Stimulated activated naive B cell treated with anti-CD40 and anti-IgM and Interleukin-4, amounts not matched to agents 10 μg/mL and 1 μg/mL and 100 μg/mL, for 72 hours (primary cell): ENCODE data around the gene BHLHE23.

Source experiments
- ATAC-seq, 2 donors: fragments of 150-1000 bp; cut with Tn5 transposase; replicated peaks; 2 replicates each; pipeline ENCODE4 v1.10.0; 2021; ENCODE audit warnings: moderate library complexity in 1 of 2
- DNase-seq: peaks from one replicate; pipeline ENCODE4 v3.0.0; 2021
- H3K27ac Mint-ChIP-seq: one replicate; pipeline ENCODE4 v1.8.0; 2022; ENCODE audit warnings: mild to moderate bottlenecking, mixed read lengths
- H3K27me3 Mint-ChIP-seq, 2 donors: one replicate each; pipeline ENCODE4 v1.8.0; 2022; ENCODE audit warnings: mixed read lengths in 2 of 2
- H3K36me3 Mint-ChIP-seq, 2 donors: one replicate each; pipeline ENCODE4 v1.8.0; 2022; ENCODE audit warnings: mixed read lengths in 2 of 2, mild to moderate bottlenecking in 1 of 2
- H3K4me1 Mint-ChIP-seq, 2 donors: one replicate each; pipeline ENCODE4 v1.8.0; 2022; ENCODE audit warnings: mixed read lengths in 2 of 2, mild to moderate bottlenecking in 1 of 2
- H3K4me3 Mint-ChIP-seq, 2 donors: one replicate each; pipeline ENCODE4 v1.8.0; 2022; ENCODE audit warnings: mild to moderate bottlenecking in 2 of 2, mixed read lengths in 2 of 2, moderate library complexity in 1 of 2
- H3K9me3 Mint-ChIP-seq, 2 donors: one replicate each; pipeline ENCODE4 v1.8.0; 2022; ENCODE audit warnings: mixed read lengths in 2 of 2, mild to moderate bottlenecking in 1 of 2

The BHLHE23 gene

GRCh38 chr20:63004607-63005364 lies 2.0 kb downstream of the BHLHE23 start:
- no peaks in the 10 kb centered on the region for H3K9me3 Mint-ChIP-seq
- DNase-seq, result no peak
- no peak overlapping the region for H3K4me3 Mint-ChIP-seq
- H3K36me3 Mint-ChIP-seq, result no peaks in the 10 kb centered on the region
- ATAC-seq, result no peak
- H3K27me3 Mint-ChIP-seq, result peaks cover 54 to 86% of the 10 kb centered on the region in 2 donors
- H3K4me1 Mint-ChIP-seq, result peaks cover 20 to 43% of the 10 kb centered on the region in 2 donors
- peak overlapping the region; percentile 67 for H3K27ac Mint-ChIP-seq

DNA sequence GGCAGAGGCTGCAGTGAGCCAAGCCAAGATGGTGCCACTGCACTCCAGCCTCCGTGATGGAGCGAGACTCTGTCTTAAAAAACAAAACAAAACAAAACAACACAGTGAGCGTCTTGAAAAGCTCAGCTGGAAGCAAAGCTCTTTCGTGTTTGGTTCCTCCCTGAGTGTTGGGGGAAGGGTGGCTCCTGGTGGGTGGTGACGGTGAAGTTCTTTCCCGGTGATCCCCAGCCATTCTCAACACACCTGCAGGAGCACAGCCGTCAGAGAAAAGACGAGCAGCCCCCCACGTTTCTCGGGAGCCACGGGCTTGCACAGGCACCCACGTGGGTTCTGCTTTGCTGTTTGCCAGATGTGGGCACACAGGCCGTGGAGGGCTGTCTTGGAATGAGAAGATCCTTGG lies 3.2 kb downstream of the BHLHE23 start:
- ATAC-seq (no peak), DNase-seq (no peak)
- Mint-ChIP-seq H3K27me3 (peaks cover 60 to 89% of the 10 kb centered on the region in 2 donors), H3K36me3 (no peaks in the 10 kb centered on the region), H3K4me3 (no peak overlapping the region), H3K4me1 (peaks cover 13 to 31% of the 10 kb centered on the region in 2 donors), H3K9me3 (no peaks in the 10 kb centered on the region), H3K27ac (no peak overlapping the region)

DNA sequence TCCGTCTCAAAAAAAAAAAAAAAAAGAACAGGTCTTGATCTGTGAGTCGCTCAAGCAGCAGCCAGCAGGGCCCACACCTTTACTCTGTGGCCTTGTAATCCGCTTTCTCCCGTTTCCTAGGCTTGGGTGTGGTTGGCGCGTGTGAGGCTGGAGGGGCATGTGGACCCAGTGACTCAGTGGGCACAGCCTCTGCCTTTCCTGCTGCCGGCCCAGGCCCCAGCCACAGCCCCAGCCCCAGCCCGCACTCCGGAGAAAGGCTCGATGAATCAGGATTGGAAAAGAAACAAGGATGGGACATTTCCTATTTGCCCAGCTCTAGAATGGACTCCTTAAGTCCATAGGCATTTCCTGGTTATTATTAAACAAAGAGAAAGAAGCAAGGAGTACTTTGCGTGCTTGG lies 4.3 kb downstream of the BHLHE23 start:
- no peaks in the 10 kb centered on the region for H3K36me3 Mint-ChIP-seq
- H3K27me3 Mint-ChIP-seq, result peaks cover 61 to 89% of the 10 kb centered on the region in 2 donors
- H3K4me3 Mint-ChIP-seq, result no peak overlapping the region
- H3K4me1 Mint-ChIP-seq, result peaks cover 7 to 26% of the 10 kb centered on the region in 2 donors
- ATAC-seq (no peak), DNase-seq (no peak)
- H3K27ac Mint-ChIP-seq, result no peak overlapping the region
- H3K9me3 Mint-ChIP-seq, result no peaks in the 10 kb centered on the region

DNA sequence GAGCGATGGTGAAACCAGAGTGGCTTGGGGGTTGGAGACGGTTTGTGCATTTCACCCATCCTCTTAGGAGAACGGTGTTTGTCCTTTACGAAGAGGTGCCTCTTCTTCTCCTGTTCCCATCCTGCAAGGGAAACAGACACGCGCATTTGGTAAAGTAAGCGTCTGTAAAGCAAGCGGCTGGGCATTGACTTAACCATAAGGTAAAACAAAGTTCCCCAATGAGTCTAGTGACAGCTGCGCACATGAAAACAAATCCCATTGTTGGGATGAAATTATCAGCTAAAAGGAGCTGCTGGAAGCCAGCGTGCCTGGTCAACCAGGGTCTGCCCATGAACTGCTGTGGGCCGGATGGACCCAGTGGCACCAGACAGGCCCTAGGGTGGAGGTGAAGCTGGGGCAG lies 5.8 kb downstream of the BHLHE23 start:
- Mint-ChIP-seq H3K4me3 (no peak overlapping the region), H3K9me3 (no peaks in the 10 kb centered on the region), H3K27me3 (peaks cover 73 to 91% of the 10 kb centered on the region in 2 donors), H3K27ac (no peak overlapping the region), H3K36me3 (no peaks in the 10 kb centered on the region), H3K4me1 (peaks cover 7 to 16% of the 10 kb centered on the region in 2 donors)
- ATAC-seq (no peak), DNase-seq (no peak)

DNA sequence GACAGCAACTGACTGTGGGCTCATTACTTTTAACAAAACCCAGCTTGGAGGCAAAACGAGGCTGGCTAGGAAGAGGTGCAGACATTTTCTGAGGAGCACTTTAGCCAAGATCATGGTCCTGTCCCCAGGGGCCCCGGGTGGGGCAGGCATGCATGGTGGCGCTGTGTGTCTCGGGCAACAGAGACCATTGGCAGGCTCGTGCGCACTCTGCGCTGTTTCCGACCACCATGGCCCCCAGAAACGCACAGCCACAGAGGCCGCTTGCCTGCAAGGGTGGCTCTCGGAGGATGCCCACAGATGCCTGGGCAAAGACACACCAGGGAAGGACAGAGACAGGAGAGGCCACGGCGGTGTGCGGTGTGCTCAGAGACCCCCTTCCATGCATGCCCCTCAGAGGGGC lies 6.7 kb downstream of the BHLHE23 start:
- H3K27ac Mint-ChIP-seq, result no peak overlapping the region
- H3K27me3 Mint-ChIP-seq, result peaks cover 78 to 92% of the 10 kb centered on the region in 2 donors
- H3K4me3 Mint-ChIP-seq, result no peak overlapping the region
- peaks cover 5 to 11% of the 10 kb centered on the region in 2 donors for H3K4me1 Mint-ChIP-seq
- H3K9me3 Mint-ChIP-seq, result no peaks in the 10 kb centered on the region
- ATAC-seq (no peak), DNase-seq (no peak)
- H3K36me3 Mint-ChIP-seq, result no peaks in the 10 kb centered on the region

DNA sequence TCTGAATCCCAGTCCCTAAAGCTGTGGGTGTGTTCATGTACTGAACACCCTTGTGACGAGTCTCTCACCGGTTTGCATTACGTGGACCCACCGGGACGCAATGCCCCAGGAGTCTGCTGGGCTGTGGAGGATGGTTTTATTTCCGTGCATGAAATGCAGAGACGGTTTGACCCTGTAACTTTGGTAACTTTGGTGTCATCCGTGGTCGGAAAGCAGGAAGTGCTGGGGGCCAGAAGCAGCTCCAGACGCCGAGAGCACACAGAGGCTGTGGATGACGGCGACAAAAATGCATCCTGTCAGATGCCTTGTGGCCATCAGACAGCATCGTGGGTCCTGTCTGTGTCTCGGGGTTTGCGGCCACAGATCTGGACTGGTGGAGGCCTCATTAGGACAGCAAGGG lies 7.2 kb downstream of the BHLHE23 start:
- ATAC-seq (no peak), DNase-seq (no peak)
- Mint-ChIP-seq H3K9me3 (no peaks in the 10 kb centered on the region), H3K4me3 (no peak overlapping the region), H3K4me1 (peaks cover 5 to 9% of the 10 kb centered on the region in 2 donors), H3K27me3 (peaks cover 80 to 93% of the 10 kb centered on the region in 2 donors), H3K36me3 (no peaks in the 10 kb centered on the region), H3K27ac (no peak overlapping the region)

DNA sequence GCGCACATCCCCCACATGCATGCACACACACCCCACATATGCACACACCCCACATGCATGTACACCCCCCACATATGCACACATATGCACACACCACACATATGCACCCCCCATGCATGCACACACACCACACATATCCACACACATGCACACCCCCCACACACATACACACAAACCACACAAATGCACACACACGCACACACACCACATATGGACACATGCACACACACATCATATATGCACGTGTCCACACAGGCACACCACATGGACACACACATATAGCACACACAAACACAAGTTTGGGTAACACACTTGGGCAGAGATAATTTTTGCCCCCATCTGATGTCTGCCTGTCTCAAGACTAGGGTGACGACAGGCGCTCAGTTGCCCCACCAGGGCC lies 8.3 kb downstream of the BHLHE23 start:
- ATAC-seq (no peak), DNase-seq (no peak)
- no peak overlapping the region for H3K4me3 Mint-ChIP-seq
- H3K27me3 Mint-ChIP-seq, result peaks cover 75 to 93% of the 10 kb centered on the region in 2 donors
- no peaks in the 10 kb centered on the region for H3K36me3 Mint-ChIP-seq
- H3K9me3 Mint-ChIP-seq, result no peaks in the 10 kb centered on the region
- no peak overlapping the region for H3K27ac Mint-ChIP-seq
- peaks cover 0 to 5% of the 10 kb centered on the region in 2 donors for H3K4me1 Mint-ChIP-seq

DNA sequence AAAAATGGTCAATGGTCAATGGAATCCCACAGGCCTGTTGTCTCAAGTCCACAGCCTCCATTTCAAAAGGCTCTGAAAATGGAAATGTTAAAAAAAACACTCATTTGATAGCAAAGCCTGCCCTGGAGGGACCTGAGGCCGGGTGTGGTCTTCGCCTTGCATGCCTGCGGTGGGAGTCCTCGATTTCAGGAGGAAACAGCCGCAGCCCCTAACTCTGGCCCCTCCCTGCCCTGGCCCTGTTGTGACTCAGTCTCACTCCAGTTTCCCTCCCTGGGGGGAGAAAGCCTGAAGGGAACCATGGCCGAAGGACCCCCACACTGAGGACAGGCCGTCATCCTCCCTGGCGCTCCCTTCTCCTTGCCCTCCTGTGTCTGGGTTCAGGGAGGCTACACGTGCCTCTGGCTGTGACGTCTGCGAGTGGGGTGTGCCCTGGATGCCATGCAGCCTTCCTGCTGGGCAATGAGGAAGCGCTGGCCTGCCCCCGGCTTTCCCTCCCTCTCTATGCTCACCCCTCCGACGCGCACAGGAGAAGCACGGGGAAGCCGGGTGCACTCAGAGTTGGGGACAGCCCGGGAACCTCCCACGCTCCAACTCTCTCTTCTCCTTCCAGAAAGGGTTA lies 9.2 kb downstream of the BHLHE23 start:
- H3K9me3 Mint-ChIP-seq, result no peaks in the 10 kb centered on the region
- peaks cover 0 to 5% of the 10 kb centered on the region in 2 donors for H3K4me1 Mint-ChIP-seq
- H3K27me3 Mint-ChIP-seq, result peaks cover 73 to 91% of the 10 kb centered on the region in 2 donors
- no peak for DNase-seq
- H3K4me3 Mint-ChIP-seq, result no peak overlapping the region
- no peaks in the 10 kb centered on the region for H3K36me3 Mint-ChIP-seq
- ATAC-seq, result no peak
- H3K27ac Mint-ChIP-seq, result peak overlapping the region; percentile 52

DNA sequence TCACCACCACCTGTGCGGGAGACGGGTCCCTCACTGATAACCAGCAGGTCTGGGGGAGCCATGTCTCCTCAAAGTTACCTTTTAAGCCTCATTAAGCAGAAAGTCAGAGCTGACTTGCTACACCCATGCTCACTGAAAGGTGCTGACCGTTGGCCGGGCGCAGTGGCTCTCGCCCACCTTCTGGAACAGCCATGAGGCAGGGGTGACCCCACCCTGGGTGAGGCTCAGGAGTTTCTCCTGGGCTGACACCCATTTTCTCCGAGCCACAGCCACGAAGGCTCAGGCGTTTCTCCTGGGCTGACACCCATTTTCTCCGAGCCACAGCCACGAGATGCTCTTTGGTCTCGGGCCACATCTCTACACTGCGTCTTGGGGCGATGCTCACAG lies 10.2 kb downstream of the BHLHE23 start:
- Mint-ChIP-seq H3K36me3 (no peaks in the 10 kb centered on the region), H3K4me3 (no peak overlapping the region), H3K9me3 (no peaks in the 10 kb centered on the region), H3K27me3 (peaks cover 73 to 87% of the 10 kb centered on the region in 2 donors), H3K4me1 (peaks cover 4 to 11% of the 10 kb centered on the region in 2 donors), H3K27ac (peak overlapping the region; percentile 44)
- no peak for ATAC-seq
- DNase-seq, result no peak

DNA sequence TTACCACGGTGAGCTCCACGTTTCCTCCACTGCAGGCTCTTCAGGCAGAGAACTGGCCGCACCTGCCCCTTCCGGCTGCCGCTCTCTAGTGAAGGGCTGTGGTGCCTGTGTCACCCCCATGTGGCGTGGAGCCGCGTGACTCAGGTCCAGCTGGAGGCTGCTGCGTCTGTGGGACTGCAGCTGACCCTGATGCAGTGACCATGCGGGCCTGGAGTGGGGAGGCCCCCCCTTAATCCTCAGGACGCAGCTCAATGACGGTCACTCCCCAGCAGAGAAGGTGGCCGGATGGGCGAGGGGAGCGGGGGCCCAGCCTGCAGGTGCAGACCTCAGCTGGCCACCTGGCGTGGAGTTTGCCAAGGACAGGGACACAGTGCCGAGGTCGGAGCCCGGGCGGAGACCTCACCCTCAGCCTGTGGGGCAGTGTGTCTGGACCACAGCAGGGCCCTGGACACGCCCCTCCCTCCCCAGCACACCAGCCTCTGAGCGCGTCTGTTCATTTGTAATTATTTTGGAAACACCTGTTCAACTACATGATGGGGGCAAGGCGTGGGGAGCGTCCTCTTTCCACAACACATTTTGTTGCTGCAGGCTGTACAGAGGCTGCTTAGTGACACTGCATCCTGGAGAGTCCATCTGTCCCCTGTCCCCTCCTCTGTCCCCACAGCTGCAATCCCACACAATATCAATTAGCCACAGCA lies 10.7 kb downstream of the BHLHE23 start:
- DNase-seq, result no peak
- peaks cover 4 to 15% of the 10 kb centered on the region in 2 donors for H3K4me1 Mint-ChIP-seq
- H3K4me3 Mint-ChIP-seq, result no peak overlapping the region
- peaks cover 74 to 86% of the 10 kb centered on the region in 2 donors for H3K27me3 Mint-ChIP-seq
- H3K9me3 Mint-ChIP-seq, result no peaks in the 10 kb centered on the region
- H3K27ac Mint-ChIP-seq, result peak overlapping the region; percentile 44
- no peak for ATAC-seq
- no peaks in the 10 kb centered on the region for H3K36me3 Mint-ChIP-seq

- no peak for DNase-seq
These were observed 11.3 kb downstream of the BHLHE23 start for GRCh38 chr20:62995481-62995880.

GRCh38 chr20:62994869-62995281 lies 11.9 kb downstream of the BHLHE23 start:
- Mint-ChIP-seq H3K27ac (no peak overlapping the region), H3K4me1 (peaks cover 4 to 15% of the 10 kb centered on the region in 2 donors), H3K4me3 (no peak overlapping the region), H3K36me3 (no peaks in the 10 kb centered on the region), H3K27me3 (peaks cover 68 to 84% of the 10 kb centered on the region in 2 donors), H3K9me3 (no peaks in the 10 kb centered on the region)
- ATAC-seq, result no peak
- no peak for DNase-seq

More at GRCh38 chr20:62995481-62995880, 11.3 kb downstream of the BHLHE23 start:
- no peaks in the 10 kb centered on the region for H3K36me3 Mint-ChIP-seq
- peaks cover 4 to 15% of the 10 kb centered on the region in 2 donors for H3K4me1 Mint-ChIP-seq
- H3K27ac Mint-ChIP-seq, result no peak overlapping the region
- H3K4me3 Mint-ChIP-seq, result no peak overlapping the region
- H3K27me3 Mint-ChIP-seq, result peaks cover 74 to 86% of the 10 kb centered on the region in 2 donors
- ATAC-seq, result no peak
- H3K9me3 Mint-ChIP-seq, result no peaks in the 10 kb centered on the region

DNA sequence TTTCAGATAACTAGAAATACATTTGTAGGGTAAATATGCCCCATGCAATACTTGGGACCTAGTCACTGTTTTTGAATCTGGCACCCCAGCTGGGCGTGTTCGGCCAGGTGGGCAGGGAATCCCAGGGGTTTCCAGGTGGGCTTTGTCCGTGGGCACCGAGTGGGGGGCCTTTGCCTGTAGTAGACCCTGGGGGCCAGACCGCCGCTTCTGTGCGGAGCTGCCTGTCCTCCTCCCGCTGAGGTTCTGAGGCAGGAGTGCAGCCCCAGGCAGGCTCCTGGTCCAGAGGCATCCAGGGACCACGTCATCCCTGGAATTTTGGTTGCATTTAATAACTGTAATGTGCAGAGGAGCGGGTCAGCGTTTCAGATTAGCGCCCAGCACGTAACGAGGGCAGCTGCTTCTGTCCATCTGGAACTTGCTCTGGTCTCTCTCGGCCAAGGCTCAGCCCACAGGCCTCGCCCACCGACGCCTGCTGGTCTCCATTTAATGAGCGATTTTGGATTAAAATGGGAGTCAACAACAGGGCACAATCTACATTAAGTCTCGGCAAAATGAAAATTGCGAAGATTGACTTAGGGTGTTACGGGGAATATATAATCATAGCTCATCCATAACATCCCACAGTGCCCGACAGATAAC lies 12.8 kb downstream of the BHLHE23 start:
- DNase-seq (no peak), ATAC-seq (no peak)
- Mint-ChIP-seq H3K27me3 (peaks cover 63 to 79% of the 10 kb centered on the region in 2 donors), H3K27ac (no peak overlapping the region), H3K36me3 (no peaks in the 10 kb centered on the region), H3K9me3 (no peaks in the 10 kb centered on the region), H3K4me3 (no peak overlapping the region), H3K4me1 (peaks cover 5 to 22% of the 10 kb centered on the region in 2 donors)

DNA sequence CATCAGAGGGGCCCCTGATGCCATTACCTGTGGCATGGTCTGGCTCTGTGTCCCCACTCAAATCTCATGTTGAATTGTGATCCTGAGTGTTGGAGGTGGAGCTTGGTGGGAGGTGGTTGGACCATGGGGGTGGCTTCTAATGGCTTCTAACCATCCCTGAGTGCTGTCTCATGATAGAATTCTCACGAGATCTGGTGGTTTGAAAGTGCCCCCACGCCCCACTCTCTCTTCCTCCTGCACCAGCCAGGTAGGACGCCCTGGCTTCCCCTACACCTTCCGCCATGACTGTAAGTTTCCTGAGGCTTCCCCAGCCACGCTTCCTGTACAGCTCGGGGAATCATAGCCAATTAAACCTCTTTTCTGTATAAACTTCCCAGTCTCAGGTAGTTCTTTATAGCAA lies 14.9 kb downstream of the BHLHE23 start:
- DNase-seq (no peak), ATAC-seq (peak; percentile 39 to 57)
- Mint-ChIP-seq H3K27ac (no peak overlapping the region), H3K4me1 (peaks cover 5 to 20% of the 10 kb centered on the region in 2 donors), H3K36me3 (no peaks in the 10 kb centered on the region), H3K27me3 (peaks cover 53 to 75% of the 10 kb centered on the region in 2 donors), H3K4me3 (no peak overlapping the region), H3K9me3 (no peaks in the 10 kb centered on the region)
